ENCODE results near the gene CPA5. TPM values are rescaled to one million over a fixed set of nuclear protein-coding genes. Genes with fewer than 3 reads are reported as not detected.
A peak's percentile ranks its signal among the peaks of the same experiment; 100 is the strongest.
"Not testable (repeated sequence)": the region's sequence is repeated elsewhere in the genome, so short reads cannot be mapped to it uniquely, and the experiment has no call there.

Gene CPA5
- polyA plus RNA-seq, 1 donor = 2.0 TPM

DNA sequence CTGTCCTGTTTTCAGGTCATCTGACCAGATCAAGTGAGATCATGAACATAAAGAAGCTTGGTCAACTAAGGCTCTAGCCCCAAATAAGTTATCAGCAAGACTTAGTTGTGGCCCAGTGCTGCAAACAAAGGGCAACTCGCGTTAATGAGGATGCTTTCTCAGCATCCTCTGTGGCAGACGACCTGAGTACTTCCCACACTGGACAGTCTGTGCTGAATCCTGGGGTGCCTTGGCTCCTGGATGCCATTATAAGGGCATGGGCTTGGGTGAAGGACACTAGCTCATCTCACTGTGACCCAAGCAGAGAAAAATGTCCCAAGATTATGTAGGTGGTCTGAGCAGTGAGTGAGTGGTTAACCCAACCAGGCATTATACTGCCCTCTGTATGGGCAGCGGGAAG, 13.9 kb downstream of the CPA5 start:
- DNase-seq (ENCODE audit: low read depth) = no peak

- DNase-seq (ENCODE audit: low read depth) = no peak
Measured at GRCh38 chr7:130359276-130359857, 14.8 kb downstream of the CPA5 start.

GRCh38 chr7:130360518-130360917, 15.9 kb downstream of the CPA5 start:
- DNase-seq (ENCODE audit: low read depth) = no peak

GRCh38 chr7:130361681-130362080, 17.1 kb downstream of the CPA5 start:
- DNase-seq (ENCODE audit: low read depth) = no peak

- no peak for DNase-seq (ENCODE audit: low read depth)
Measured at GRCh38 chr7:130362251-130362816, 17.7 kb downstream of the CPA5 start.

GRCh38 chr7:130363026-130363847, 18.6 kb downstream of the CPA5 start:
- DNase-seq (ENCODE audit: low read depth) = no peak

DNA sequence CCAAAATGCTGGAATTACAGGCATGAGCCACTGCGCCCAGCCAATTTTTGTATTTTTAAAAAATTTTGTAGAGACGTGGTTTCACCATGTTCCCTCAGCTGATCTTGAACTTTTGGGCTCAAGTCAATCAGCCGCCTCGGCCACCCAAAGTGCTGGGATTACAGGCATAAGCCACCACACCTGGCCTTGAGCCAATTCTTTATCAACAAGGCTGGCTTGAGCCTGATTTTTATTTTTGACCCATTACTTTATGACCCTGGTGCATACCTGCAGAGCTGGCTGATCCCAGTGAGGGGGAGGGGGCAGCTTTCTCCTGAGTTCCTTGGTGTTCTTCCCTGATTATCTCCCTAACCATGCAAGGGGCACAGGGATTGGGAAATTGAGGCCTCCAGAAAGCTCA, 19.8 kb downstream of the CPA5 start:
- DNase-seq (ENCODE audit: low read depth) = no peak

DNA sequence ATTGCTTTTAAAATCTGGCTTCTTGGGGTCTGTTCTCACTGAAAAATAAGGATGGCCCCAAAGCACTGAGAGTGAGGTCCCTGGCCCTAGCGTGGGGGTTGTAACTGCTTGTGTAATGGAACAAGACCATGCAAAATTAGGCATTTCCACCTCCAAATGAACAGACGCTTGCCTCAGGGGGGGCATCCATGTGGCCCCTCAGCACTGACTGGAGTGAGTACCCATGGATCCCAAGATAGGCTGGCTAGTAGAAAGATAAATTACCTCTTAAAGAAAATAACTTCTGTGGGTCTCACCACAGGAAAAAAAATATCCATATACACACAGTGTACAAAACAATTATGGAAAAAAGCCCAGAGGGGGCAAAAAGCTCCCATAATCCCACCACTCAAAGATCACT, 20.5 kb downstream of the CPA5 start:
- DNase-seq (ENCODE audit: low read depth) = no peak

GRCh38 chr7:130365511-130366441, 21.2 kb downstream of the CPA5 start:
- peak; percentile 75 for DNase-seq (ENCODE audit: low read depth)

GRCh38 chr7:130366564-130366963, 21.9 kb downstream of the CPA5 start:
- no peak for DNase-seq (ENCODE audit: low read depth)

DNA sequence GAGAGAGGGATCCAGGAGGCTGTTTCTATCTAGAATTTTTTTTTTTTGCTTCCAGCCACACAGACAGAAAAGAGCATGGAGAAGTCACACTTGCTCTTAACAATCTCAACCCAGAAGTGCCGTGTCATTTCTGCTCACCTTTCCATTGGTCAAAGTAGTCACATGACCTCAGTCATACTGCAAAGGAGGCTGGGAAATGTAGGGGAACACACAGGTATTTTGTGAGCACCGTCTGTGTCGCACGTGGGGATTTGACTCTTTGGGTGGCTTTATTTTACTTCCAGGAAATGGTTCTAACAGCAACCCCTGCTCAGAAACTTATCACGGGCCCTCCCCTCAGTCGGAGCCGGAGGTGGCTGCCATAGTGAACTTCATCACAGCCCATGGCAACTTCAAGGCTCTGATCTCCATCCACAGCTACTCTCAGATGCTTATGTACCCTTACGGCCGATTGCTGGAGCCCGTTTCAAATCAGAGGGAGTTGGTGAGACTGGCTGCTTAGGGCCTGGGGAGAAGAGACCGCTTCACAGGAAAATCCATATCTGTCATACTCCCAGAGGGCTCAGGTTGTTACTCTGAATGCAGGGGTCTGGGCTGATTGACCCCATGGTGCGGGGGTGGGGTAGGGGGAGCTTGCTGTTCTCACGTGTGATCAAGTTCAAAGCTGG, 22.6 kb downstream of the CPA5 start:
- DNase-seq (ENCODE audit: low read depth) = no peak

GRCh38 chr7:130367836-130368746, 23.5 kb downstream of the CPA5 start:
- DNase-seq (ENCODE audit: low read depth) = no peak

GRCh38 chr7:130369110-130369711, 24.6 kb downstream of the CPA5 start:
- no peak for DNase-seq (ENCODE audit: low read depth)

DNA sequence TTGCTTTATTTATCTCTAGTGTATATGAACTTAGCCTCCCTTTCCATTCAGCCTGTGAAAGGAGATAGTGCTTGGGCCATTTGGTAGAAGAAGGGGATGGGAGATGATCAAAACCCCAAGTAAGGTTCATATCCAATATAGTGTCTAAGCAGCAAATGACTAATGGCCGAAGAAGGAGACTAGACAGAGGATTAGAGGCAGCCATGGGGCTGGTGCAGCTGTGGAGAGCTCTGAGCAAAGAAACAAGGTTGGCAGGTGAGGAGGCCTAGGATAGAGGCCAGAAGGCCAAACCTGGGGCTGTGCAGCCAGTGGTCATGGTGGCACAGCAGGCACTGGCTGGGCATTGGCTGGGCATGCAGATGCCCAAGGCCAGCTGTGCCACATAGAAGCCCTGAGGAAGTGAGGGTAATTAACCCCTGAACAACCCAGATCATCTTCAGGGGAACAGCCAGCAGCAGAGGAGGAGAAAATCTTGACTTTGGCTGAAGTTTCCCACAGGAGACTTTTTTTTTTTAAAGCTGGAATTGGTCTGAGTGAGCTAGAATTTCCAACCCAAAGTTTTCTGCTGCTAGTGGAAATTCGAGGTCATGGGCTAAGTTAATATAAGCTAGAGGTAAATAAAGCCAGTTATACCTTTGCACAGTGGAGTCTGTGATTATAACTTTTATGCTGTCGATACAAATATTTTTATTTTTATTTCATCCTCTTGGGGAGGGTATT, 25.4 kb downstream of the CPA5 start:
- DNase-seq (ENCODE audit: low read depth) = peak; percentile 67

DNA sequence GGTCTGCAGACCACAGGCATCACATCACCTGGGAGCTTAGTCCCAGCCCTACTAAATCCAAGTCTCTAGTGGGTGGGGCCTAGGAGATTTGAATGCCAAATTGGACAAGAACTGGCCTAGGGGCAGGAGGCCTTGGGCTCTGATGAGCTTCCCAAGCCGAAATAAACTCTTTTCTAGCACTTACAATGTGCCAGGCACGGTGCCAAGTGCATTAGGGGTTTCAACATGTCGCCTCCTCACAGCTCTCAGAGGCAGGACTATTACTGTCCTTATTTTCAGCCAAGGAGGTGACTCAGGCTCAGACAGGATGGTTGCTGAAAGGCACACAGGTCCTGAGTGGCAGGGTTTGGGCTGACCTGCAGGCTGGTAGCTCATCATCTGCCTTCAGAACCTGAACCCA, 26.4 kb downstream of the CPA5 start:
- no peak for DNase-seq (ENCODE audit: low read depth)

DNA sequence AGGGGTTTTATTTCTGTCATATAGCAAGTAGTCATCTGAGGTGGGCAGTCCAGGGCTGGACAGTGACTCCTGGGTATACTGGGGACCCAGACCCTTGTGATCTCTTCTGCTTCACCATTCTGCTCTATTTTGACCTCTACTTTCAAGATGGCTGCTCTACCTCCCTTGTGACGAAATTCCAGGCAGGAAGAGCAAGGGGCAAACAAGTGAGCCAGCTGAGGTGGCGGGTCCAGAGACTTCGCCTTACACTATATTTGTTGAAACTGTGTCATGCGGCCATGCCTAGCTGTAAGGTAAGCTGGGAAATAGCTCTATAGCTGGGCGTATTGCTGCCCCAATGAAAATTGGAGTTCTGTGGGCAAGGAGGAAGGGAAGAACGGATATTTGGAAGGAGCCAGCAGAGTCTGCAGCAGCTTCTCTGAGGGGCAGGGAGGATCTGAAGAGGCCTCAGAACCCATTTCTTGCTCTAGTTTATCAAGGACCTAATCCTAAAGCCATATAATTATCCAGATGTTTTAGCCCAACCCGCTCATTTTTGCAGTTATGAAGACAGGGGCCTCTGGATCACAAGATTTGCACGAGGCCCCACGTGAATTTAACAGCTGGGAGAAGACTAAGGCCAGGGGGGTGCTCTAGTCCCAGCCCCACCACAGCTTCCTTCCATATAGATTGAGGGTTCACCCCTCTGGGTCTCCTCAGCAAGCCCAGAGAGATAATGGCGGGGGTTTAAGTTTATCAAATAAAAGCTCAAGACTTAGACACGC, 28.0 kb downstream of the CPA5 start:
- no peak for DNase-seq (ENCODE audit: low read depth)

DNA sequence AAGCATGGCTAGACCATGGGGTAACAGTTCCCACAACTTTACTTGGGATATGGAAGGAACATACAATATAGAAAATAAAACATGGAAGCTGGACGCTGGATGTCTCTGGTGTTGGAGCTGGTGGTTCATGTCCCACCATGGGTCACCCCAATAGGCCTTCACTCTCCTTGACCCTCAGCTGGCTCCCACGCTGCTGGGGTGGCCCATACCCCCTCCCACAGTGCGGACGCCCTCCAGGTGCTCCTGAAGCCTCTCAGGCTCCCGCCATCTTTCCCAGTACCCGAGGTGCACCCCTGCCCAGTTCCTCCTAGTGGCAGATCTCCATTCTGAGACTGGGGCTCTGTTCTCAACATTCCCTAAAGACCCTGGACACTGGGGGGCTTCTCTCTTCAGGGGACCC, 29.9 kb downstream of the CPA5 start:
- no peak for DNase-seq (ENCODE audit: low read depth)

DNA sequence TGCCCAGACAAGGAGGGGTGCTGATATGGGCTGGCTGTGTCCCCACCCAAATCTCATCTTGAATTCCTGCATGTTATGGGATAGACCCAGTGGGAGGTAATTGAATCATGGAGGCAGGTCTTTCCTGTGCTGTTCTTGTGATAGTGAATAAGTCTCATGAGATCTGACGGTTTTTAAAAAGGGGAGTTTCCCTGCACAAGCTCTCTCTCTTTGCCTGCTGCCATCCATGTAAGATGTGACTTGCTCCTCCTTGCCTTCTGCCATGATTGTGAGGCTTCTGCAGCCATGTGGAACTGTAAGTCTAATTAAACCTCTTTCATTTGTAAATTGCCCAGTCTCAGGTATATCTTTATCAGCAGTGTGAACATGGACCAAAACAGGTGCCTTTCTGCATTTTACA, 31.8 kb downstream of the CPA5 start:
- DNase-seq (ENCODE audit: low read depth) = not testable (repeated sequence)

DNA sequence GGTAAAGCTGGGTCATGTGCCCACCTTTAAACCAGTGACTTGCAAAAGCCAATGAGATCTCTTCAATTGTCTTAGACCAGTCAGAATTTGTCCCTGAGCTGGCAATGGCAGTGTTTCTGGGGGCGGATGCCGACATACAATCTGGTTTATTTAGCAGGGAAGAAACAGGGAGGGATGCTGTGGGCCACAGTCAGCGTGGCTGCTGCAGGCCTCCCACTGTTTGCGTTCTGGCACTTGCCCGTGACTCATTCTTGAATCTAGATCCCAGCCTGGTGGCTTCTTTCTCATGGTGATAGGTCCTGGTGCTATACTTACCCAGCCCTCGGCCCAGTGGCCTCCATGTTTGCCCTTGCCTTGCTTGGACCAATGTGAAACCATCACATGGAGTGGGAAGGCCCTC, 32.6 kb downstream of the CPA5 start:
- DNase-seq (ENCODE audit: low read depth) = no peak

Measured in forelimb muscle (tissue), 1 donor.